Measurements from ENCODE around the gene LCOR.
A peak's percentile ranks its signal among the peaks of the same experiment; 100 is the strongest.

LCOR gene

GRCh38 chr10:97012470-97012869, 180.4 kb downstream of the LCOR start:
- DNase-seq (ENCODE audit: low spot score): no peak

- DNase-seq (ENCODE audit: low spot score): no peak
Observed at GRCh38 chr10:97013568-97013967, 181.5 kb downstream of the LCOR start.

GRCh38 chr10:97013983-97014382, 181.9 kb downstream of the LCOR start:
- DNase-seq (ENCODE audit: low spot score): no peak

DNA sequence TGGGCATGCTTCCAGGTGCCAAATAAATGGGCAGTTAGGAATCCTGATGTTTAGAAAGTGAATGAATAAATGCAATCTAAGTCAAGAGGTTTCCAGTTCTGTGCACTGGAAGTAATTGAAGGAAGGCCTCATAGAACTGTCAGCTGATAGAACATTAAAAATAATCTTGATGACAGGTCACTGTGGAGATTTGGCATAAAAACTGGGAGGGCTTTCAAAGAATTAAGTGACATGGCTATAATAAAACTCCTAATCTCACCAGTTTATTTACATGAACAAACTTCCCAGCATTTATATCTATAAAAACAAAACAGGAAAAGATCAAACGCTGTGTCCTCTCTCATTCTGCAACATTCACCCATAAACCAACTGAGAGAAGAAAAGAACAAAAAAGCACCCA, 183.1 kb downstream of the LCOR start:
- DNase-seq (ENCODE audit: low spot score): no peak

GRCh38 chr10:97016728-97017473, 184.8 kb downstream of the LCOR start:
- no peak for DNase-seq (ENCODE audit: low spot score)

DNA sequence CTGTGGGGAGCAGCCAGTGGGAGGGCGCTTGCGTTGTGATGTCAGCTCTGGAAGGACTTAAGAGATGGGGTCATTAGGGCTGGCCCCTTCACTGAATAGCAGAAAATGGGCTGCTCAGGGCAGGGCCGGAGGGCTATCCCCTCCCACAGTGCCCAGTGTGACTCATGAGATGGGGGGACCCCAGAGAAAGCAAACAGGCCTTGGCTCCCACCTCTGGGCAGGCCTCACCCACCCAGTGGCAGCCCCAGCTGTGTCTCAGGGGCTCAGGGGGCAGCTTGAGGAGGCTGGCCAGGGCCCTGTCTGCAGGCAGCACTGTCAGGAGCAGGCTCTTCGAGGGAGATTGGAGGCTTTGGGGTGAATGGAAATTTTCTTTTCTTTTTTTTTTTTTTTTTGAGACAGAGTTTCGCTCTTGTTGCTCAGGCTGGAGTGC, 185.4 kb downstream of the LCOR start:
- no peak for DNase-seq (ENCODE audit: low spot score)

- no peak for DNase-seq (ENCODE audit: low spot score)
Observed at GRCh38 chr10:97018251-97019212, 186.4 kb downstream of the LCOR start.

GRCh38 chr10:97019213-97019844, 187.2 kb downstream of the LCOR start:
- no peak for DNase-seq (ENCODE audit: low spot score)

DNA sequence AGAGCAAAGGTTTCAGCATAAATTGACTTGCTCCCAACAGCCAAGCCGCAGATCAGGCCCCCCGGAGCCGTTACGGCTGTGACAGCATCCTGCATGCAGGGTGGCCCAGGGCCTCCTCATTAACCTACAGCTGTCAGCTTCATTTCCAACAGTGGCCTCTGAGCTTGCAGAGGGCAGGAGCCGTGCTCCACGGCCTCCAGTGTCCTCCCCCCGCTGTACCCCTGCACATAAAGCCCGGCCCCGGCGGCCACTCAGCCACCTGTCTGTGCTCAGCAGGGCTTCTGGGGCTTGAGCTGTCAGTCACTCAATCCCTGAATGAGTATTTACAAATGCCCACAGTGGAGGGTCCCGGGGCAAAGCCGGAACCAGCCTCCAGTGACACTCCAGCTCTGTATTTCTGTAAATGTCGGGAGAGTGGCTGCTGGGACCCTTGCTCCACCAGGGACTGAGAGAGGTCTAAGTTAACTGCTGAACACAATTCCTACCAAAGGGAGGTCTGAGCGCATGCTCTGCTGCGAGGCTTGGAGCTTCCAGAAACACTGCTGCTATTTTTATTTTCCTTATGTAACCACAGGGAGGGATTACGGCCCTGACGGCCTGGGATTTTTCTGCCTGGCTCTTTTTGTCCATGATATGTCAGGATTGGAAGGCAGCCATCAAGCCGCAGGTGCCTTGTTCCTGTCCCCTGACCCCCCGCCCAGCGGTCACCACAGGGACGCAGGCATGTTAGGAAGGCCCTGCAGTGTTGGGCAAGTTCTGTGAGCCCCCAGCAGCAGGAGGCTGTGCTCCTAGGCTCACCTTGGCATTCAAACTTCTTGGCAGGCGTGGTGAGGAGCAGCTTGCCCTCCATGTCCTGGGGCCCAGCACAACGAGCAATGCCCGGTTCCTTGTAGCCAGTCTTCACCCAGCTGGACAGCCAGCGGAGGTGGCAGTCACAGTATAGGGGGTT, 188.6 kb downstream of the LCOR start:
- no peak for DNase-seq (ENCODE audit: low spot score)

GRCh38 chr10:97022616-97023015, 190.5 kb downstream of the LCOR start:
- no peak for DNase-seq (ENCODE audit: low spot score)

GRCh38 chr10:97023401-97024167, 191.5 kb downstream of the LCOR start:
- no peak for DNase-seq (ENCODE audit: low spot score)

DNA sequence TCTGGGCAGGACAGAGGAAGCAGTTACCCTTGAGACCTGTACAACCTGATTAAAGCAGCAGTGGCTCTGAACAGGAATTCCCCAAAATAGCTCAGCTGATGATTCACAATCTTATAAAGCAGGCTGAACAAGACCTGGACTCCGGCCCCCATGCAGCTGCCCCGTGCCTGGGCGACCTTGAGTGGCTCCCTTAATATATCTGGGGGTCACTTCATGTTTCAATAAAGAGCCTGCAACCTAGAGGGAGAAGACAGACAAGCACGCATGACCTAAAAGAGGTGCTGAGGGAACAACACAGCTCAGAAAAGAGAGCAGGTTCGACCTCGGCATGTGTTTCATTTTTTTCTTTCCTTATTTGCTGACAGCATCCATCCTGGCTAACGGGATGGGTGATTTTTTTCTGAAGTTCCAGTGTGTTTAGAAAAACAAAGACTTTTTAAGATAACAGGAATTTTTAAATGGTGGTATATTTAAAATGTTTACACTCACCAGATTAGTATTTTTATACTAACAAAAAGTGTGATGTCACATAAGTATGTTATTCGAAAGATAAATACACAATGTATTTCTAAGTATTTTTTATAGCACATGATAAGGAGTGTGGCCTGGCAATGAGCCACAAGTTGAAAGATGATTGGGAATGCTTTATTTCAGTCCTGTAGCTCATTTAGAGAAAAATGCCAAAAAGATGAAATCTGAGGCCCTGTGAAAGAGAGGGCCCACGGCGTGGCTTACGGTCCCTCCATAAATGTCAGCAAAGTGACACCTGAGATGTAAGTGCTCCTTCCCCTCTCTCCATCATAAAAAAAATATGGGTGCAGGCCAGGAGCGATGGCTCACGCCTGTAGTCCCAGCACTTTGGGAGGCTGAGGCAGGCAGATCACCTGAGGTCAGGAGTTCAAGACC, 192.3 kb downstream of the LCOR start:
- no peak for DNase-seq (ENCODE audit: low spot score)

DNA sequence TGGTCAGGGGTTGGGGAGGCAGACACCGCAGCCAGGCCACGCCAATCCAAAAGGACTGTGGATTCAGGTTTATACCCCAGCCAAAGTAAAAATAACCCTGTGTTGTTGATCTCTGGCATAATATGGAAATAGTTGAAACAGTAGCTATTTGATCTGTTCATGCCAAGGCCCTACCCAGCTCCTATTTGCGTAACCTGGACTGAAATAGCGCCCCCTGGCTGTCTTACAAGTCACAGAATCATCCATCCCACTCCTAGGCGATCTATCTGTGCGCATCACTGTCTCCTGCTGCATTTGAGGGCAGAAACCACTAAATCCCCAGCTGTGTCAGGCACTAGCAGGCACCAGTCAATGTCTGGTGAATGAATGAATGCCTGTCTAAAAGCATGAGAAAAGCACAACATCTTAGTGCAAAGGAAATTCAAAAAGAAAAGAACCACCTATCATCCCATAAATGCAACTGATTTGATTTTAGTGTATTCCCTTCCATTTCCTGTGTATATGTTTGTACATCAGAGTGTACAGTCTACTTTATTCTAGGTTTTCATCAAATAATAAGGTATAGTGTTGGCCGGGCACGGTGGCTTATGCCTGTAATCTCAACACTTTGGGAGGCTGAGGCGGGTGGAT, 193.6 kb downstream of the LCOR start:
- DNase-seq (ENCODE audit: low spot score): peak; percentile 23

GRCh38 chr10:97028126-97028831, 196.2 kb downstream of the LCOR start:
- DNase-seq (ENCODE audit: low spot score): no peak

- no peak for DNase-seq (ENCODE audit: low spot score)
Observed at GRCh38 chr10:97028832-97029178, 196.7 kb downstream of the LCOR start.

- DNase-seq (ENCODE audit: low spot score): no peak
Observed at GRCh38 chr10:97029271-97029670, 197.2 kb downstream of the LCOR start.

GRCh38 chr10:97030894-97031293, 198.8 kb downstream of the LCOR start:
- DNase-seq (ENCODE audit: low spot score): no peak

GRCh38 chr10:97031459-97031858, 199.4 kb downstream of the LCOR start:
- no peak for DNase-seq (ENCODE audit: low spot score)

- DNase-seq (ENCODE audit: low spot score): no peak
Observed at GRCh38 chr10:97032624-97033023, 200.5 kb downstream of the LCOR start.
